ENCODE results near the gene PLPPR3.

PLPPR3 gene

DNA sequence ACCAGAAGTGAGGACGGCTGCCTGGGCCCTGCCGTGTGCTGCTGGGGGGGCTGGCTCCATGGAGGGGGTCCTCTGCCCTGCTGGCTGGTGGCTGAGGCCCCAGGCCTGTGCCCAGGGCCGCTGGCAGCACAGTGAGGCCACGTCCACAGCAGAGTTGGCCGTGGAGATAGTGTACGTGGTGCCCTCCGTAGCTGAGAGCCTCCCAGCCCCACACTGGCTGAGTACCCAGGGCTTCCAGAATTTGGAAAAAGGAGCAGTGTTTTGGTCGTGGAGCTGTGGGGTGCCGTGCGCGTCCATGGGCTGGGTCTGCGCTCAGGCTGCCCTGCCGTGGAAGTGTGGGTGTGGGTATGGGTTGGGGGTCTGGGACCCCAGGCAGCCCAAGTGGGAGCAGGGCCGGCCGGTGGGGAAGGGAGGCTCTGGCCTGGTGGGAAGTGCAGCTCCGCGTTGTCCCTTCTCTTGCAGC lies 18.6 kb downstream of the PLPPR3 start:
- H3K27ac ChIP-seq (ENCODE audit: low read length): no peak overlapping the region

DNA sequence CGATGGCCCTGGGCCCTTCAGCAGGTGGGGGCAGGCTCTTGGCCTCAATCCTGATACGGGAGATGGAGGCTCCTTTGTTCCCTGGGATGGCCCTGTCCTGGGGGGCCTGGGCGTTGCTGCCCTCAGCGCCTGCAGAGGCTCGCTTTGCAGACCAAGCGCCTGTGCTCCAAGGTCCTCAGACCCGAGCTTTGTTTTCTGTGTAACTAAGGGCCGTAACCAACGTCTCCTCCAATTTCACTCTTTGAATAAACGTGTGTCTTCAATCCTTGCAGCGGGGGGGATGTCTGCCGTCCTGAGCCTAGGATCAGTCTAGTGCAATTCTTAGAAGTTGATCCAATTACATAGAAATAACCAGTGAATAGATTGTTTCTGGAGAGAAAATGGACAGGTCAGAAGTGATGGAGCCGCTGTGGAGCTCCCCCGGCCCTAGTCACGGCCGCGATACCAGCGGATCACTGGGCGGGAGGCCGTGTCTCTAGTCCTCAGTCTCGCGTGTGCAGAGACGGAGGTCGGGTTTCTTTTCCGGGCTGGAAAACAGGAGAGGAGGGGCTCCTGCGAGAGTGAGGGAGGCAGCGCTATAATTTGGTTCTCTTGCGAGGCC lies 19.2 kb downstream of the PLPPR3 start:
- H3K36me3 ChIP-seq (ENCODE audit: insufficient read depth, low read length): peaks cover 97% of the 10 kb centered on the region
- TF ChIP-seq, protein P1, sequence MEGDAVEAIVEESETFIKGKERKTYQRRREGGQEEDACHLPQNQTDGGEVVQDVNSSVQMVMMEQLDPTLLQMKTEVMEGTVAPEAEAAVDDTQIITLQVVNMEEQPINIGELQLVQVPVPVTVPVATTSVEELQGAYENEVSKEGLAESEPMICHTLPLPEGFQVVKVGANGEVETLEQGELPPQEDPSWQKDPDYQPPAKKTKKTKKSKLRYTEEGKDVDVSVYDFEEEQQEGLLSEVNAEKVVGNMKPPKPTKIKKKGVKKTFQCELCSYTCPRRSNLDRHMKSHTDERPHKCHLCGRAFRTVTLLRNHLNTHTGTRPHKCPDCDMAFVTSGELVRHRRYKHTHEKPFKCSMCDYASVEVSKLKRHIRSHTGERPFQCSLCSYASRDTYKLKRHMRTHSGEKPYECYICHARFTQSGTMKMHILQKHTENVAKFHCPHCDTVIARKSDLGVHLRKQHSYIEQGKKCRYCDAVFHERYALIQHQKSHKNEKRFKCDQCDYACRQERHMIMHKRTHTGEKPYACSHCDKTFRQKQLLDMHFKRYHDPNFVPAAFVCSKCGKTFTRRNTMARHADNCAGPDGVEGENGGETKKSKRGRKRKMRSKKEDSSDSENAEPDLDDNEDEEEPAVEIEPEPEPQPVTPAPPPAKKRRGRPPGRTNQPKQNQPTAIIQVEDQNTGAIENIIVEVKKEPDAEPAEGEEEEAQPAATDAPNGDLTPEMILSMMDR (IDR thresholded peaks at IDR 0.05; ENCODE audit: borderline replicate concordance, extremely low read depth, low read length, poor library complexity, severe bottlenecking): no peak
- no peak for TF ChIP-seq EZH2 (IDR thresholded peaks at IDR 0.05; ENCODE audit: borderline replicate concordance, low read depth, low read length, severe bottlenecking)
- peaks cover 40% of the 10 kb centered on the region for H3K4me1 ChIP-seq (ENCODE audit: insufficient read depth, low read length)
- no peak overlapping the region for H2AFZ ChIP-seq (ENCODE audit: low read depth, low read length)
- peaks cover 100% of the 10 kb centered on the region for H3K79me2 ChIP-seq (ENCODE audit: insufficient read depth, low read length)
- no peak overlapping the region for H3K27ac ChIP-seq (ENCODE audit: low read length)
- no peak overlapping the region for H3K4me3 ChIP-seq (ENCODE audit: low read depth in 1 of 2, low read length in 2 of 2)
- H4K20me1 ChIP-seq (ENCODE audit: insufficient read depth, low read length): peaks cover 97% of the 10 kb centered on the region
- no peak for DNase-seq
- H3K4me2 ChIP-seq (ENCODE audit: insufficient read depth, low read length): peak overlapping the region; percentile 76; the same call in 1 of the 2 replicates
- H3K9ac ChIP-seq (ENCODE audit: low read depth, low read length): 0 out of 2 replicates have a peak overlapping the region, but pooled peaks have one; percentile 98
- ATAC-seq (ENCODE audit: insufficient read depth, low read depth): no peak
- no peaks in the 10 kb centered on the region for H3K27me3 ChIP-seq (ENCODE audit: insufficient read depth, low read length, poor library complexity)
- no peaks in the 10 kb centered on the region for H3K9me3 ChIP-seq (ENCODE audit: insufficient read depth, low read length, severe bottlenecking)

More for the DNA sequence above, 18.6 kb downstream of the PLPPR3 start:
- Histone ChIP-seq H3K27me3 (ENCODE audit: insufficient read depth, low read length, poor library complexity) (no peaks in the 10 kb centered on the region), H3K4me1 (ENCODE audit: insufficient read depth, low read length) (peaks cover 40% of the 10 kb centered on the region), H3K4me2 (ENCODE audit: insufficient read depth, low read length) (peak overlapping the region; percentile 26; the same call in 1 of the 2 replicates), H3K4me3 (ENCODE audit: low read depth in 1 of 2, low read length in 2 of 2) (no peak overlapping the region), H3K9me3 (ENCODE audit: insufficient read depth, low read length, severe bottlenecking) (no peaks in the 10 kb centered on the region), H3K36me3 (ENCODE audit: insufficient read depth, low read length) (peaks cover 99% of the 10 kb centered on the region), H2AFZ (ENCODE audit: low read depth, low read length) (no peak overlapping the region), H4K20me1 (ENCODE audit: insufficient read depth, low read length) (peaks cover 100% of the 10 kb centered on the region), H3K9ac (ENCODE audit: low read depth, low read length) (no peak overlapping the region), H3K79me2 (ENCODE audit: insufficient read depth, low read length) (peaks cover 100% of the 10 kb centered on the region)
- no peak for TF ChIP-seq EZH2 (IDR thresholded peaks at IDR 0.05; ENCODE audit: borderline replicate concordance, low read depth, low read length, severe bottlenecking)
- TF ChIP-seq, protein P1 (IDR thresholded peaks at IDR 0.05; ENCODE audit: borderline replicate concordance, extremely low read depth, low read length, poor library complexity, severe bottlenecking): no peak
- ATAC-seq (ENCODE audit: insufficient read depth, low read depth) (no peak), DNase-seq (no peak)

DNA sequence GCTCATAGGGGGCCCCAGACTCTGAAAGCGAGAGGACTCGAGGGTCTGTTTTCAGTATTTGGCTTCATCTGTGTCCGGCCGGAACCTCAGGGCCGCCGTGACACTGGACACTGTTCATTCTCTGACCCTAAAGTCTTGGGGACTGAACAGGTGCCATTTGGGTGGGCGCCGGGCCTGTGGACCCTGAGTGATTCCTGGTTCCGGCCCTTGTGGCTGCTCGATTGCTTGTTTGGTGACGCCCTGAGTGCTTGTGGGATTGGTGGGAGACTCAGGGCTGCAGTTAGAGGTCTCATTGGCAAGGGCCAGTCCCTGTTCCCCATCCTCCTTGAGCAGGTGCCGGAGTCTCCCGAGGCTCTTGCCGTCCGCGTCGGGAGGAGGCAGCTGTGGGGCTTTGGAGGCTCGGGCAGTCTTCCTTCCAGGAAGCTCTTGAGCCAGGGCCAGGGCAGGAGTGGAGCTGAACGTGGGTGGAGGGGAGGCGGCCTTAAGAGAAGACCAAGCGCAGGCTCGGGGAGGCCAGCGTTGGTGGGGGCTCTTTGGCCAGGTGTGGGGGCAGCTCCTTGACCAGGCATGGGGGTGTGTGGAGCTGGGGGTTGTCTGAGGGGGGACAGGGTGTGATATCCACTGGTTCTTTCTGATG lies 19.8 kb downstream of the PLPPR3 start:
- TF ChIP-seq, protein P1 (IDR thresholded peaks at IDR 0.05; ENCODE audit: borderline replicate concordance, extremely low read depth, low read length, poor library complexity, severe bottlenecking): no peak
- peak overlapping the region; percentile 98; the same call in 1 of the 2 replicates for H3K9ac ChIP-seq (ENCODE audit: low read depth, low read length)
- H2AFZ ChIP-seq (ENCODE audit: low read depth, low read length): no peak overlapping the region
- H3K4me2 ChIP-seq (ENCODE audit: insufficient read depth, low read length): peak overlapping the region; percentile 76; the same call in 1 of the 2 replicates
- H3K27me3 ChIP-seq (ENCODE audit: insufficient read depth, low read length, poor library complexity): no peaks in the 10 kb centered on the region
- no peak for ATAC-seq (ENCODE audit: insufficient read depth, low read depth)
- no peaks in the 10 kb centered on the region for H3K9me3 ChIP-seq (ENCODE audit: insufficient read depth, low read length, severe bottlenecking)
- peaks cover 91% of the 10 kb centered on the region for H4K20me1 ChIP-seq (ENCODE audit: insufficient read depth, low read length)
- H3K27ac ChIP-seq (ENCODE audit: low read length): no peak overlapping the region; the same call in 1 of the 2 replicates
- peaks cover 97% of the 10 kb centered on the region for H3K79me2 ChIP-seq (ENCODE audit: insufficient read depth, low read length)
- DNase-seq: no peak
- H3K4me1 ChIP-seq (ENCODE audit: insufficient read depth, low read length): peaks cover 40% of the 10 kb centered on the region
- 0 out of 4 replicates have a peak overlapping the region, but pooled peaks of 1 of the 2 experiments have one; percentile 11 for H3K4me3 ChIP-seq (ENCODE audit: low read depth in 1 of 2, low read length in 2 of 2)
- H3K36me3 ChIP-seq (ENCODE audit: insufficient read depth, low read length): peaks cover 91% of the 10 kb centered on the region
